AG09309 (cell line): ENCODE measurements around the gene EXOSC10.
"Not testable (repeated sequence)": the region's sequence is repeated elsewhere in the genome, so short reads cannot be mapped to it uniquely, and the experiment has no call there.

Source experiments
- DNase-seq: peaks from one replicate; pipeline ENCODE4 v3.0.0-alpha.2; 2010; ENCODE audit warnings: low read depth
- H3K4me3 ChIP-seq: 2 replicates; pipeline ENCODE4 v1.5.1; 2011; ENCODE audit warnings: mild to moderate bottlenecking, low read depth, low read length, moderate library complexity; ENCODE audit not compliant: control insufficient read depth
- TF ChIP-seq, protein P1 (sequence below): IDR thresholded peaks from 2 replicates; pipeline ENCODE4 v1.5.1; 2011; ENCODE audit warnings: mild to moderate bottlenecking, low read depth, low read length, inconsistent platforms; ENCODE audit not compliant: insufficient read depth, control insufficient read depth; ENCODE audit errors: missing control alignments

EXOSC10 gene

GRCh38 chr1:11100149-11100493, 452 bp upstream of the EXOSC10 start:
- TF ChIP-seq, protein P1, sequence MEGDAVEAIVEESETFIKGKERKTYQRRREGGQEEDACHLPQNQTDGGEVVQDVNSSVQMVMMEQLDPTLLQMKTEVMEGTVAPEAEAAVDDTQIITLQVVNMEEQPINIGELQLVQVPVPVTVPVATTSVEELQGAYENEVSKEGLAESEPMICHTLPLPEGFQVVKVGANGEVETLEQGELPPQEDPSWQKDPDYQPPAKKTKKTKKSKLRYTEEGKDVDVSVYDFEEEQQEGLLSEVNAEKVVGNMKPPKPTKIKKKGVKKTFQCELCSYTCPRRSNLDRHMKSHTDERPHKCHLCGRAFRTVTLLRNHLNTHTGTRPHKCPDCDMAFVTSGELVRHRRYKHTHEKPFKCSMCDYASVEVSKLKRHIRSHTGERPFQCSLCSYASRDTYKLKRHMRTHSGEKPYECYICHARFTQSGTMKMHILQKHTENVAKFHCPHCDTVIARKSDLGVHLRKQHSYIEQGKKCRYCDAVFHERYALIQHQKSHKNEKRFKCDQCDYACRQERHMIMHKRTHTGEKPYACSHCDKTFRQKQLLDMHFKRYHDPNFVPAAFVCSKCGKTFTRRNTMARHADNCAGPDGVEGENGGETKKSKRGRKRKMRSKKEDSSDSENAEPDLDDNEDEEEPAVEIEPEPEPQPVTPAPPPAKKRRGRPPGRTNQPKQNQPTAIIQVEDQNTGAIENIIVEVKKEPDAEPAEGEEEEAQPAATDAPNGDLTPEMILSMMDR = no peak
- peak overlapping the region; percentile 86 for H3K4me3 ChIP-seq
- no peak for DNase-seq

GRCh38 chr1:11098931-11099309, 749 bp downstream of the EXOSC10 start:
- TF ChIP-seq, protein P1 = no peak
- no peak for DNase-seq
- peak overlapping the region; percentile 86 for H3K4me3 ChIP-seq

DNA sequence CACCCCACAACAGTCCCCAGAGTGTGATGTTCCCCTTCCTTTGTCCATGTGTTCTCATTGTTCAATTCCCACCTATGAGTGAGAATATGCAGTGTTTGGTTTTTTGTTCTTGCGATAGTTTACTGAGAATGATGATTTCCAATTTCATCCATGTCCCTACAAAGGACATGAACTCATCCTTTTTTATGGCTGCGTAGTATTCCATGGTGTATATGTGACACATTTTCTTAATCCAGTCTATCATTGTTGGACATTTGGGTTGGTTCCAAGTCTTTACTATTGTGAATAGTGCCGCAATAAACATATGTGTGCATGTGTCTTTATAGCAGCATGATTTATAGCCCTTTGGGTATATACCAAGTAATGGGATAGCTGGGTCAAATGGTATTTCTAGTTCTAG, 15.9 kb downstream of the EXOSC10 start:
- not testable (repeated sequence) for DNase-seq, H3K4me3 ChIP-seq

DNA sequence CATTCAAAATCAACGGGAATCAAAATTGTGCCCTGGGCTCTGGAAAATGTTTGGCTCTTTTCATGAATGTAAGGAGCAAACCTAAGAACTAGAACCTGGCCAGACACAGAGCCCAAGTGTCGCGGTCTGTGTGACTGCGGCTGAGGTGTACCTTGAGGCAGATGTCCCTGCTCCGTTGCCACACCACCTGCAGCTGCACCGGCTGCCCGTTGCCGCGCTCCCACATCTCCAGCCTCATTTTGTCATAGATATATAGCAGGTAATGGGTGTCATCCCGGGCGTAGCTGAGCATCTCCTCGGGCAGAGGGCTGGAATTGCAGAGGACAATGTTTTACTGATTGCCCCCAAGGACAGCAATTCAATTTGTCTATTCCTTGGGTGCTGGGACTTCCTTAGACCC, 18.7 kb downstream of the EXOSC10 start:
- no peak overlapping the region for H3K4me3 ChIP-seq
- DNase-seq = no peak
- TF ChIP-seq, protein P1 = no peak

DNA sequence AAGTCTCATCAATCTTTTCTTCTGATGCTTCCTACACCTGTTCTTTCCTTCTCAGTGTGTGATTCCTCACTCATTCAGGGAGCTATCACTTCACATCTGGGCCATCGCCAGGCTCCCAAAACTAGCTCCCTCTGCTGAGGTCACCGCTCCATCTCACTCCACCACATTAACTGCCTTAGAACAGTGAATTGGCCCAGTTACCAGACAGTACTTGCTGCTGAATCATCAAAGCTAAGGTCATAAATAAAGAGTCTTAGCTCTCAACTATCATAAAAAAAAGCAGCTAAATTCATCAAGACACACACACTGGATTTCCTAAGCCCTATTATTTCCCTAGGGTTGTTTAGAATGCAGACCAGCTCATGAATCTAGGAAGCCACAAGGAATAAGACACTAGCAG, 21.0 kb downstream of the EXOSC10 start:
- no peak overlapping the region for H3K4me3 ChIP-seq
- peak; percentile 75 for DNase-seq
- TF ChIP-seq, protein P1 = no peak

DNA sequence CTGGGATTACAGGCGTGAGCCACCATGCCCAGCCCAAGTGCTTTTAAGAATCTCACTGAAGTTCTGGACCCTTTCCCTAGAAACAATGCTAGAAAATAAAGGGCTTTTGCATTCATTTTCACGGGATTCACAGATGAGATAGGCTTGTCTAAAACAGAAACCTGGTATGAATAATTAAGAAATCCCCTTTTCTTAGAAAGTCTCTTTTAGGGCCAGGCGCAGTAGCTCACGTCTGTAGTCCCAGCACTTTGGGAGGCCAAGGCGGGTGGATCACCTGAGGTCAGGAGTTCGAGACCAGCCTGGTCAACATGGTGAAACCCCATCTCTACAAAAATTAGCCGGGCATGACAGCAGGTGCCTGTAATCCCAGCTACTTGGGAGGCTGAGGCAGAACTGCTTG, 26.3 kb downstream of the EXOSC10 start:
- DNase-seq, H3K4me3 ChIP-seq: not testable (repeated sequence)

GRCh38 chr1:11072216-11072917, 27.3 kb downstream of the EXOSC10 start:
- DNase-seq = no peak
- H3K4me3 ChIP-seq = no peak overlapping the region
- TF ChIP-seq, protein P1 = no peak
